GM10266 (cell line): Measurements from ENCODE around the gene TBXAS1.

ENCODE experiments used
- DNase-seq: peaks from one replicate; pipeline ENCODE4 v3.0.0; 2012; ENCODE audit errors: extremely low spot score
- CTCF ChIP-seq: IDR thresholded peaks from 2 replicates; pipeline ENCODE4 v1.5.1; 2012; ENCODE audit warnings: mild to moderate bottlenecking, low read depth; ENCODE audit not compliant: control insufficient read depth, insufficient read depth; ENCODE audit errors: missing control alignments

Gene TBXAS1

GRCh38 chr7:139937715-139938114, 108.7 kb downstream of the TBXAS1 start:
- DNase-seq: no peak
- no peak for TF ChIP-seq CTCF

GRCh38 chr7:139940866-139941265, 111.8 kb downstream of the TBXAS1 start:
- no peak for DNase-seq
- TF ChIP-seq CTCF: no peak

- DNase-seq: no peak
- no peak for TF ChIP-seq CTCF
Observed at GRCh38 chr7:139941421-139941820, 112.4 kb downstream of the TBXAS1 start.

GRCh38 chr7:139941866-139942265, 112.8 kb downstream of the TBXAS1 start:
- DNase-seq: no peak
- no peak for TF ChIP-seq CTCF

GRCh38 chr7:139942636-139943035, 113.6 kb downstream of the TBXAS1 start:
- DNase-seq: no peak
- no peak for TF ChIP-seq CTCF

GRCh38 chr7:139943401-139943800, 114.3 kb downstream of the TBXAS1 start:
- no peak for TF ChIP-seq CTCF
- no peak for DNase-seq

- no peak for DNase-seq
- TF ChIP-seq CTCF: no peak
Observed at GRCh38 chr7:139944248-139944647, 115.2 kb downstream of the TBXAS1 start.
